ENCODE measurements around the gene EMC8. TPM values are rescaled to one million over a fixed set of nuclear protein-coding genes. Genes with fewer than 3 reads are reported as not detected.

The EMC8 gene
- total and polyA plus RNA-seq, 4 donors: 12.0 to 12.4 (median 12.2) TPM

DNA sequence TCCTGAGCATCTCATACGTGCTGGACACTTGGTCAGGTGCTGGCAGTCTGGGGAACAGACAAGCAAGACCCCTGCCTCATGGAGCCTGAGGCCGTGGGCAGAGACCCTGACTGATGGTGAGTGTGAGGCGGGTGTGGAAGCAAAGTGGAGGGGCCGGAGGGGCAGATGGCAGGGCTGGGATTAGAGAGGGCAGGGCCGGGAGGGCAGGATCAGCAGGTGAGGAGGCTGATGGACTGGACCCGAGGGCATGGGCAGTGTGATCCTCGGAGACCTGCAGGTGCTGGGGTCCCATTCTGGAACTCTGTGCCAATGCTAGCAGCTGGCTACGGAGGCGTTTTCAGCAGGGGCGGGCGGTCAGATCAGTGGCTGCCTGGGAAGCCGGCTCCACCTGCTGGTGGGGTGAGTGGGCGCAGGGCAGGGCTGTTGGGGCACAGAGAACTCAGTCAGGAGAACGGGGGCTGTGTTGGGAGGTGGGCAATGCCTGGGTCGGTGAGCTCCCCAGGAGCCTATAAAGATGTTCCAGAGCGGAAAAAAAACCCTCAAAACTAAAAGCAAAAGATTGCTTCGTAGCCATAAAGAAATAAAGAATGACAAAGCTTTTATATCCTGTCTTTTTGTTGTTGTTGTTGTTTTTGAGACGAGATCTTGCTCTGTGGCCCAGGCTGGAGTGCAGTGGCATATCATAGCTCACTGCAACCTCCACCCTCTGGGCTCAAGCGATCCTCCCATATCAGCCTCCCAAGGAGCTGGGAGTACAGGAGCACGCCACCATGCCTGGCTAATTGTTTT lies 39.5 kb downstream of the EMC8 start:
- H3K9me3 ChIP-seq (ENCODE audit: control insufficient read depth in 4 of 4, low read length in 3 of 4): no peaks in the 10 kb centered on the region
- no peaks in the 10 kb centered on the region for H3K4me1 ChIP-seq (ENCODE audit: control insufficient read depth in 4 of 4, insufficient read depth in 4 of 4, low read length in 3 of 4)
- H3K27ac ChIP-seq (ENCODE audit: low read depth in 1 of 2, low read length in 2 of 2): no peak overlapping the region
- no peaks in the 10 kb centered on the region for H3K36me3 ChIP-seq (ENCODE audit: control insufficient read depth in 4 of 4, insufficient read depth in 3 of 4, low read depth in 1 of 4, low read length in 3 of 4)
- WGBS: 52% methylated on average over 20 of the region's 20 CpGs
- H3K9ac ChIP-seq (ENCODE audit: low read depth in 1 of 2, low read length in 2 of 2): no peak overlapping the region
- H3K27me3 ChIP-seq (ENCODE audit: control insufficient read depth in 4 of 4, insufficient read depth in 4 of 4, low read length in 3 of 4): no peaks in the 10 kb centered on the region
- DNase-seq (ENCODE audit: low spot score): peak; percentile 48
- TF ChIP-seq, protein P1, sequence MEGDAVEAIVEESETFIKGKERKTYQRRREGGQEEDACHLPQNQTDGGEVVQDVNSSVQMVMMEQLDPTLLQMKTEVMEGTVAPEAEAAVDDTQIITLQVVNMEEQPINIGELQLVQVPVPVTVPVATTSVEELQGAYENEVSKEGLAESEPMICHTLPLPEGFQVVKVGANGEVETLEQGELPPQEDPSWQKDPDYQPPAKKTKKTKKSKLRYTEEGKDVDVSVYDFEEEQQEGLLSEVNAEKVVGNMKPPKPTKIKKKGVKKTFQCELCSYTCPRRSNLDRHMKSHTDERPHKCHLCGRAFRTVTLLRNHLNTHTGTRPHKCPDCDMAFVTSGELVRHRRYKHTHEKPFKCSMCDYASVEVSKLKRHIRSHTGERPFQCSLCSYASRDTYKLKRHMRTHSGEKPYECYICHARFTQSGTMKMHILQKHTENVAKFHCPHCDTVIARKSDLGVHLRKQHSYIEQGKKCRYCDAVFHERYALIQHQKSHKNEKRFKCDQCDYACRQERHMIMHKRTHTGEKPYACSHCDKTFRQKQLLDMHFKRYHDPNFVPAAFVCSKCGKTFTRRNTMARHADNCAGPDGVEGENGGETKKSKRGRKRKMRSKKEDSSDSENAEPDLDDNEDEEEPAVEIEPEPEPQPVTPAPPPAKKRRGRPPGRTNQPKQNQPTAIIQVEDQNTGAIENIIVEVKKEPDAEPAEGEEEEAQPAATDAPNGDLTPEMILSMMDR (IDR thresholded peaks at IDR 0.05; ENCODE audit: low read depth, low read length, missing input control): peak; percentile 58
- TF ChIP-seq NR2F2 (IDR thresholded peaks at IDR 0.05): no peak
- no peak for TF ChIP-seq HNF4G (IDR thresholded peaks at IDR 0.05)
- peak; percentile 72 to 81 for TF ChIP-seq RAD21 (IDR thresholded peaks at IDR 0.05)
- TF ChIP-seq SP1 (IDR thresholded peaks at IDR 0.05): no peak
- H3K4me3 ChIP-seq (ENCODE audit: low read depth in 1 of 3, low read length in 3 of 3): no peak overlapping the region

- H3K4me3 ChIP-seq (ENCODE audit: low read depth in 1 of 3, low read length in 3 of 3): no peak overlapping the region
- no peak overlapping the region for H3K9ac ChIP-seq (ENCODE audit: low read depth in 1 of 2, low read length in 2 of 2)
- no peaks in the 10 kb centered on the region for H3K27me3 ChIP-seq (ENCODE audit: control insufficient read depth in 4 of 4, insufficient read depth in 4 of 4, low read length in 3 of 4)
- TF ChIP-seq NR2F2 (IDR thresholded peaks at IDR 0.05) (no peak), ZBTB33 (IDR thresholded peaks at IDR 0.05) (no peak), HNF4A (conservative IDR thresholded peaks at IDR 0.05) (no peak), EGR1 (IDR thresholded peaks at IDR 0.05; ENCODE audit: low read depth in 2 of 2) (no peak), FOXA2 (IDR thresholded peaks at IDR 0.05) (no peak), HNF4G (IDR thresholded peaks at IDR 0.05) (no peak)
- no peak overlapping the region for H3K27ac ChIP-seq (ENCODE audit: low read depth in 1 of 2, low read length in 2 of 2)
- DNase-seq (ENCODE audit: low spot score): no peak
- no peaks in the 10 kb centered on the region for H3K36me3 ChIP-seq (ENCODE audit: control insufficient read depth in 4 of 4, insufficient read depth in 3 of 4, low read depth in 1 of 4, low read length in 3 of 4)
- no peaks in the 10 kb centered on the region for H3K4me1 ChIP-seq (ENCODE audit: control insufficient read depth in 4 of 4, insufficient read depth in 4 of 4, low read length in 3 of 4)
- WGBS: 69% methylated on average over 16 of the region's 16 CpGs
- H3K9me3 ChIP-seq (ENCODE audit: control insufficient read depth in 4 of 4, low read length in 3 of 4): no peaks in the 10 kb centered on the region
Measured at GRCh38 chr16:85759136-85759535, 40.2 kb downstream of the EMC8 start.

DNA sequence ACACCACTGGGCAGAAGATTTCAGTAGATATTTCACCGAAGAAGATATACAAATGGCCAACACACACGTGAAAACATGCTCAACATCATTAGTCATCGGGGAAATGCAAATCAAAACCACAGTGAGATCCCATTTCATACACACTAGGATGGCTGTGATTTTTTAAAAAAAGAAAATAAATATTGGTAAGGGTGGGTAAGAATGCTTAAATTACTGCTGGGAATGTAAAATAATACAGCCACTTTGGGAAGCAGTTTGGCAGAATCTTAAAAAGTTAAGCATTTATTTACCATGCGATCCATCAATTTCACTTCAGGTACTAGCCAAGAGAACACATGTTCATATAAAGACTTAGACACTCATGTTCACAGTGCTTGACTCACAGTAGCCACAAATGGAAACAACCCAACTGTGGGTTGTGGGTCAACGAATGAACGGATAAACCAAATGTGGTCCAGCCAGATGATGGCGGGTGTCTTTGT lies 42.0 kb downstream of the EMC8 start:
- H3K4me1 ChIP-seq (ENCODE audit: control insufficient read depth in 4 of 4, insufficient read depth in 4 of 4, low read length in 3 of 4): no peaks in the 10 kb centered on the region
- H3K27ac ChIP-seq (ENCODE audit: low read depth in 1 of 2, low read length in 2 of 2): no peak overlapping the region

More for the DNA sequence above, 42.0 kb downstream of the EMC8 start:
- 86% methylated on average over 7 of the region's 7 CpGs for WGBS
- H3K27me3 ChIP-seq (ENCODE audit: control insufficient read depth in 4 of 4, insufficient read depth in 4 of 4, low read length in 3 of 4): no peaks in the 10 kb centered on the region
- no peak overlapping the region for H3K9ac ChIP-seq (ENCODE audit: low read depth in 1 of 2, low read length in 2 of 2)
- no peaks in the 10 kb centered on the region for H3K36me3 ChIP-seq (ENCODE audit: control insufficient read depth in 4 of 4, insufficient read depth in 3 of 4, low read depth in 1 of 4, low read length in 3 of 4)
- TF ChIP-seq HNF4A (conservative IDR thresholded peaks at IDR 0.05): no peak
- no peak for TF ChIP-seq JUND (IDR thresholded peaks at IDR 0.05)
- H3K4me3 ChIP-seq (ENCODE audit: low read depth in 1 of 3, low read length in 3 of 3): no peak overlapping the region
- no peak for DNase-seq (ENCODE audit: low spot score)
- H3K9me3 ChIP-seq (ENCODE audit: control insufficient read depth in 4 of 4, low read length in 3 of 4): no peaks in the 10 kb centered on the region

Data from liver (tissue), 9 donors.